Glomerular visceral epithelial cell (primary cell): ENCODE measurements around the gene HSF5.
A peak's percentile ranks its signal among the peaks of the same experiment; 100 is the strongest.
"Not testable (repeated sequence)": the region's sequence is repeated elsewhere in the genome, so short reads cannot be mapped to it uniquely, and the experiment has no call there.

Experiments
- DNase-seq: peaks from one replicate; pipeline ENCODE4 v3.0.0-alpha.2; 2016; ENCODE audit errors: extremely low spot score

The HSF5 gene

DNA sequence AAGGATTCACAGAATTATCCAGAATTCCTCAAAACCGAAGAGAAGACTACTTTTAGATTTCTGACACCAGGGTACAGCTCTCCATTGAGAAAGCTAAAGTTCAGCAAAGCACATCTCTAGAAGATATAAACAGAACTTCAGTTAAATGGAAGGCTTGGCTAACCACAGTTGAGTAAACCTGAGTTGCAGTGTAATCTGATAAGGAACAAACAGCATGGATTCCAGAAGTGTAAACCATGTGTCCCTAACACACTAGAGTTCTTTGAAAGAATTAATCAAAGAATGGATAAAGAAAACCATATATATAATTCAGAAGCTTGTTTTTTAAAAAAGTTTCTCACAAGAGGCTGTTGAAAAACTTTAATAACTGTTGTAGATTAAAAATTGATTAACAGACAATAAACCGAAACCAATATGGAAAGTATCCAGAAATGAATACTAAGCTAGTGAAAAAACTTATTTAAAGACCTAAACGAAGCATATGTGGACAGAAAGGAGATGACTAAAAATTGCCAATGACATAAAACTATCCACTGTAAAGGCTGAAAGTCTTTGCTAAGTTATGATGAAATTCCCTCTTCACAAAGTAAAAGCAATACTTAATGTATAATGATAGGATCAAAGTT is 75.1 kb downstream of the HSF5 start:
- DNase-seq, result no peak

DNA sequence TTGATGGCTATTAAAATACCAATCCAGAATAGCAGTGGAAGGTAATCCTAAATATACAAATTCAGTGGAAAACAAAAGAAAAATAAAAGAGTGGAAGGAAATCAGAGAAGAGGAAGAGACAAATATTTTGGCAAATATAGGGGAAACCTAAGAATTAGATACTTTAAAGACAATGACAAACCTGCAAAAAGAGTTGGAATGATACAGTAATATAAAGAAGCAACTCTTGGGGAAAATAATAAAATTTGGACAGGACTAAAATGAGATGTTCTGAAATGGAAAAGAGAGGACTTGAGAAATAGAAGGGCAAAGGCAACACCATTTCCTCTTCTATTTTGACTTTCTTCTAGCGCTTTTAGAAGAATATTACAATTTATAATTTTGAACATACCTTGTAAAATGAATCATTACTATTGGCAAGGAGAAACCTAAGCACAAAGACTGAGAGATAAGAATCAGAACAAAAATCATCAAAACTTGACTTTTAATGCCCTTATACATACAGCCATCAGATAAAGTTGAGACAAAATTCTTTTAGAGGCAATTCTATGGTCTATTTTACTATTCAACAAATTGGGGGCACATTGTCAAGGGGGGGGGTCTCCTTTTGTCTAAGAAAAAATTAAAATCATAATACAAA is 76.0 kb downstream of the HSF5 start:
- DNase-seq, result no peak

DNA sequence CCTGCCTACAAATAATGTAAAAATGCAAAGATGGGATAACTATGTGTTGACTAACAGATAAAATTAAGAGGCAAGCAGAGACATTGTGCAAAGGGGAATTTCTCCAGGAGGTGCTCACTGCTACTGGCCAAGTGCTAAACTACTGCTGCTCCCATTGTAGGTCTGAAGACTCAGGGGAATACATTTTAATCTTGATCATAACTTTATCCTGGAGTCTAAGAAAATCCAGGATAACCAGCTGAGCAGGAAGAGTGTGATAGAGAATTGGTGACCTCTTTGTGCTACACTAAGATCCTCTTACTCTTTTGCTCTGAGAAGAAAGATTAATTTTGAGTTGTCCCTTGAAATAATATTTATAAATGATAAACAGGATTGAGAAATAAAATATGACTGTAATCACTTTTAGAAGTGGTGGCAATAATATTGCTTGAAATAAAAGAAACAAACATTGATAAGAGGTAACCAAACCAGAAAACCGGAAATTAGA is 76.8 kb downstream of the HSF5 start:
- DNase-seq, result no peak

DNA sequence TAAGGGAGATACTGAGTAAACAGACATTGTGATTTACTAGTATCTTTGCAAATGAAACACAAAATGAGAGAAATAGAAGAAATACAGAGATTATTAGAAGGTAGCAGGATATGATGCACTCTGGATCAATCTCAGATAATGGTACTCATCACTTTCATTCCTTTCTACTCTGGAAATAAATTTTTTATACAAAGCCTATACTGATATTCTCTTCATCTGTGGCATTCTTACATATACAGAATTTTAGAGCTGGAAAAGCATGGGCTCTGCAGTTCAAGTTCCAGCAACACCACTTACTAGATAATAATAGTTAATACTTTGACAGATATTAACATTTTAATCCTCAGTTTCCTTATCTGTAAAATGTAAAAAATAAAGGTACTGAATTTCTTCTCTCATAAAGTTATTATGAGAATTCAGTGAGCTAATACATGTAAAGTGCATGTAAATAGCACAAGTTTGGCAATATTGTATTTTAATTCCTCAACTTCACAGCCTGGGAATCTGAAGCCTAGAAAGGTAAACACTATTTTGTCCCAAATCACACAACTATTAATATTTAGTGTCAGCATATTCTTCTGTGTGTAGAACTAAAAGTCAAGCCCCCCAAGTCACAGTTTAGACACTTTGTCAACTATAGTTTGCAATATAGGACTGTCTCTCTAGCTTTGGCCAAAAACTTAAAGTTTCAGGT is 77.3 kb downstream of the HSF5 start:
- no peak for DNase-seq

DNA sequence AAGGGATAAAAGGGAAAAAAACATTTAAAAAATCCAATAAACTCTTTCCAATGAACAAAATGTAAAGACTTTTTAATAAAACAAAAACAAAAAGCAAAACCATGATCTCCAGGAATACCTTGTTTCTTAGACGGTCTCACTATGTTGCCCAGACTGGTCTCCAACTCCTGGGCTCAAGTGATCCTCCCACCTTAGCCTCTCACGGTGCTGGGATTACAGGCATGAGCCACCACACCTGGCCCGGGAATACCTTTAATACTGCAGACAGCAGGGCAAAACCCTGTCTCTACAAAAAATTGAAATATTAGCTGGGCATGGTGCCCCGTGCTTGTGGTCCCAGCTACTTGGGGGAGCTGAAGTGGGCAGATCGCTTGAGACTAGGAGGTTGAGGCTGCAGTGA is 78.8 kb downstream of the HSF5 start:
- no peak for DNase-seq

DNA sequence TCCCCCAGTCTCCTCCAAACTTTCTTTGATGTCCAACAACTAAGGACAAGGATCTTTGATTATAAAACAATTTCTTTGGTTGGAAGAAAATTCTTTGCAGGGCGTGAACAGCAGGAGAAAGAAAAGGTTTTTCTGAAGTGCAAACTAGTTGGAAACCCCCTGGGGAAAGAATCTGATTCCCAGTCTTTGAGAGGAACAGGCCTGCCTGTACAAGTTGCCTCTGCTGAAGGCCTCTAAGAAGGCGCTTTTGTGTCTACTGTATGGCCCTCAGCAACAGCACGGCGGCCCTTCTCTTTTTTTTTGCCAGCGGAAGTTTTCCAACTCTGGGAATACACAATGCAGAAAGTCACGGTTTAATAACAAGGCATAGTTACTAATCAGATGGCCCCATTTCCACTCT is 84.9 kb downstream of the HSF5 start:
- no peak for DNase-seq

DNA sequence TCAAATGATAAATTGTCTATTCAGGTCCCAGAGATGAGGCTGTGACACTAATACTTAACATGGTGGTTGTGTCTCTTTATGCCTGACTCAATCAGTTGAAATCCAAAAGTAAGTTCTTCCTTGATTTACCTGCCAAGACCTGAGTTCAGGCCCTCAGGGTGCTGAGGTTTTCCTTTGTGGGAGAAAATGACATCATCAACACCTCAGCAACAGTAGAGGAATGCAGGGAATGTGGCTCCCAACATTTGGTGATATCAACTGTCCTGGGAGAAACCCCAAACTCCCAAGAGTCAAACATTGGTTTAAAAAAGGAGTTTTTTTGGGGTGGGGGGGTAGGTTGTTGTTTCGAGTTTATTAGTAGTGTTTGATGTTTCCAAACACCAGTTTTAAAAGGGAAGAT is 85.5 kb downstream of the HSF5 start:
- peak; percentile 71 for DNase-seq

DNA sequence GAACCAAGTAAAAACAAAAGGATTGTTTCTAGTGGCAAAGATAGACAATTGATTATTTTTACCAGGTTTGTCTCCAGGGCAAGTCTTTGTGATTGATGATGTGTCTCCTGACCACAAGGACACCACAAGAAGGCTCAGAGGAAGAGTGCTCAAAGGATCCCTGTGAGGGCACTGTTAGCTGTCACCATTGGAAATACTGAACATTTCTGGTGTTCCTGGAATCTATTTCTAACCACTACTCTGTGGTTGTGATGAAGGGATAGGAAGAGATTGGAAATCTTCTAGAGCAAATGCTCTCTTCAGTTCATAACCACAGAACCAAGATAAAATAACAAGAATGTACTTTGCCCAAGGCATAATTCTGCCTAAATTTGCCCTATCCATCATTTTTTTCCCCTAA is 86.2 kb downstream of the HSF5 start:
- peak; percentile 75 for DNase-seq

DNA sequence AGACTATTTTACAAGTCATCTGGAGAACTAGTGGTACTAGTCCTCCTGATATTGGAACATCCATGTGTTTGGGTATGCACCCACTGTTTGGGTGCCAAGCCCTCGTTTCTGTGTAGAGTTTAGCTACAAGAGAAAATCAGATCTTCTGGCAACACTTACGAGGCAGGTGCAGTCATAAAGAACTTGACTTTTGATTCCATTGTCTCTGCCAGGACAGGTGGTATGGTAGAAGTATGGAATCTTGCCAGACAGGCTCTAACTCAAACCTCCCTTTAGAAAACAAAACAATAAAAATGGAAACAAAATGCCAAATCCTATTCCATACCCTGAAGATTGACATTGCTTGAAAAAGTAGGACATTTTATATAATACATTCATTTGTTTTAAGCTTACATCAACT is 86.9 kb downstream of the HSF5 start:
- DNase-seq, result no peak

DNA sequence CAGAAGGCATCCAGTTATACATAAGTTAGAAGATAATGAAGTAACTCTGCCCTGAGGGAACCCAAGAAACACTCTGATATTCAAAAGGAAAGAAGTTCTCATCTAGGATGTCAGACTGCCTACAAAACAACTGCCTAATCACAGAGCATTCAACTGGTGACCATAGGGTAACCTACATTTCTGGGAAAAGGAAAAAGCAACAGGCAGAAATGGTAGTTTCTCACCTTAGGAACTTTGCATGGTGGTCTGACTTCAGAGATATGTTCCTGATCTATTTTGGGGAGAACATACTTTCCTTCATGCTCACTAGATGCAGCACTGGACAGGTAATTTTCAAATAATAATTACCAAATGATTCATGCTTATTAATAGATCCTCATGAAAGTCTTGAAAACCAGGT is 87.4 kb downstream of the HSF5 start:
- no peak for DNase-seq

DNA sequence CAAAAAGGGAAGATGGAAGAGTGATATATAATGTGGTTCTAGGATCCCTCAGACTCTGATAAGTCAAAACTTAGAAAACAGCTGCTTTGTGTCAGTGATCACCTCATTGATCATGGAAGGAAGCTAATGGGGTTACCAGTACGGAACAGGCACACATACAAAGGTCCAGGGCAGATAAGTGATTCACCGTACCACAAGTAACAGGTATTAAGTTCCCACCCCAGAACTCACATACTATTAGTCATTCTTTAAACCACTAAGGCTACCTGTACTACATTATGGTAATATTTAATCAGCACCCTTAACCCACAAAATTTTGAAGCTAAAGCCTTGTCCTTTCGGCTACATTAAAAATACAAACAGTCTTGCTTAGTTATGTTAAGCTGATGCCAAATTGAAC is 88.2 kb downstream of the HSF5 start:
- DNase-seq, result no peak

DNA sequence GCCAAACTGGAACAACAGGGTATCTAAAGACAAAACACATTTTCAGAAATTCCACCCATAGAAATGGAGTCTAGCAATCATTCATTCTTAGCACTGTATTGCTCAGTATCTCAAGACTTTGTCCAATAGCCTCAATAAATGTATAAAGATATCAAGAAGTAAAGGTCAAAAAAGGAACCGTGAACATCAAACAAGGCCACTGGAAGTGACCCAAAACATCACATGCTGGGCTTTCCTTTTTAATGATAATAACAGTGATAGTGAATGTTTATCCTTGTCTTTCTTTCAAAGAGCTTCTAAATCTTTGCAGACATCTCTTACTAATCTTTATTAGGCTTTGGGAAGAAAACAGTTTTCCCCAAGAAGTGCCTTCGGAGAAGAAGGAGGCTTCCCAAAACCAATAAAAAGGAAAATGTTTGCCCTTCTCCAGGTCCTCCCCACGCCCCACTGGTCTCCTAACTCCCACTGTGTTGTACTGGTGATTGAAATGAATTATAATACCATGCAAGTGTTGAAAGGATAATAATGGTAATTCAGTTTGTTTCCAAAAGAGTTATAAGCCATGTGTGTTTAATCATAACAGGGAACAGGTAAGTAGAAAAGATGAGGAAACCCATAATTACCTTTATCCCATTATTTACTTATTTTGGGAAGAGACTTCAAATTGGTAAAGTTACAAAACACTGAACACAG is 89.5 kb downstream of the HSF5 start:
- DNase-seq, result no peak

DNA sequence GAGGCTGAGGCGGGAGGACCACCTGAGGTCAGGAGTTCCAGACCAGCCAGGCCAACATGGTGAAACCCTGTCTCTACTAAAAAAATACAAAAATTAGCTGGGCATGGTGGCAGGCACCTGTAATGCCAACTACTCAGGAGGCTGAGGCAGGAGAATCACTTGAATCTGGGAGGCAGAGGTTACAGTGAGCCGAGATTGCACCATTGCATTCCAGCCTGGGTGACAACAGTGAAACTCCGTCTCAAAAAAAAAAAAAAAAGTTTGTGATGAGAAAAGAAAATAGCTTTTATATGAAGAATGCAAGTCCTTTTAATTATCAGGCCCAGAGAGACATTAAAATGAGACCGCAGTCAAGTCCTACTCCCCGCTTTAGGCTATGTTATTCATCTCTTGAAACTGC is 90.8 kb downstream of the HSF5 start:
- DNase-seq, result not testable (repeated sequence)

DNA sequence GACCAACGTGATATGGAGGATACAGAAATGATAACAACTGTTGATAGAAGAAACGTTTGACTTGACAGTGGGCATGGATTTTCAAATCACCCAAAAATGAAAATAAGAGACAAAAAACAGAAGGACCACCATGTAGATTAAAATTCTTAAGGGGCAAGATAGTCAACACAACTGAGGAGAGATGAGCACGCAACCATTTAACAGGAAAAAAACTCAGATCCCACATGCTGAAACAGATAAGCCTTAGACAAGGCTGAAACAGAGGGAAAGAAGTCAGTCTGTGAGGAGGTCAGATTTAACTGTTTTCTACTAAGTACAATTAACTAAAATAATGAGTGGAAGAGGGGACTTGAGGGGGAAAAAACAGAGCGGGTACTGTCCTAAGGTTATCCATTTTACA is 92.0 kb downstream of the HSF5 start:
- DNase-seq, result no peak

DNA sequence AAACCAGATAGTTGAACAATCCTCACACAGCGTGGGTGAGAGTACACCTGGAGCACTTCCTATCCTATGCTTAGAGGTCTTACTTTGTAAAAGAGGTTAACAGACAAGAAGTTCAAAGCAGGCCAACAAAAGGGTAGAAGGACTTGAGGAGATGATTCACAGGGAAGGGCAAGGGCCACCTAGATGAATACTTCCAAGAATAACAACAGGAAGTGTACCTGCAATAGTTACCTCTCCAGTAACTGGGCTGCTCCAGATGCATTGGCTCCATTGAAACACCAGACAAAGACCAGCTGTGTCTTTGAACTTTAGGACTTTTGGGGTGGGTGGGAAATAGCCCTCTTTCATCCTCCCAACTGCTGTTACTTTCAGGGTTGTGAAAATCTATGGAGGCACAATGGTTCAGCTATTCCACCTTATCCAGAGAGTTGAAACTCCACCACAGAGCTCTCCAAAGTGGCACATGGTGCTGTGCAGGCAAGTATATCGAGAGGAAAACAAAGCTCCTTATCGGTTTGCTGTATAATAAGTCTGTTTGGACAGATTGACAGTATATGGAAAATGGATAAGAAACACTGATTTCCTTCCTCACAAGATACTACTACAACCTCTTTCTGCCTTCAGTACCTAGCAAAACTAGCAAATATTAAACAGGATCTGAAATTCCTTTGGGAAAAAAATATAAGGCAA is 93.5 kb downstream of the HSF5 start:
- no peak for DNase-seq

DNA sequence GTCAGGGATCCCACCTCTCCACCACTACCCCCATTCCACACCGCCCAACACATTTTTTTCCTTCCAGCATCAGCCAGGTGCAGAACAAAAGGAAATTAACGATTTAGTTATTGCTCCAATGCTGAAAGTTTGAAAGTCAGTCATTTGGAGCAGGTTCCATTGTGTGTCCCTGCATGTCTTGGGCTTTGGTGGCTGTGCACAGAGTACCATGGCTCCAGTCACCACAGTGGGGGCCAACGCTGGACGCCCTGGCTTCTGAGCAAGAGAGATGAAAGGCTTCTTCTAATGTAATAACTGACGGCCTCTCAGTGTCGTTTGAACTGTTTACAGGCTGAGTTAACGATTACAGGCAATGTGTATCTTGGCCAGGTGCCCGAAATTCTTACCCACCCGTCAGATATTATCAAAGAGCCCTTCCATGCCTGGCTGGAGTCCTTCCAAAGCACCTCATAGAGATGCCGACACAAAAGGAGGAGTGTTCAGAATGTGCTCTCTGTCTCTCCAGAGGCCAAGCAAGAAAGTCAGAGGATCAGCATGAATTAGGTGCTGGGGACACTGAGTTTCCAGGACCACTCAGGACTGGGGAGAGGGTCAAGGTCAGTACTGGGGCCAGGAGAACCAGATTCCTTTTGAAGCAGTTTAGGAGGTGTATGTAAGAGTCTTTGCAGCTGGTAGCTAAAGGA is 96.8 kb downstream of the HSF5 start:
- DNase-seq, result peak; percentile 95

DNA sequence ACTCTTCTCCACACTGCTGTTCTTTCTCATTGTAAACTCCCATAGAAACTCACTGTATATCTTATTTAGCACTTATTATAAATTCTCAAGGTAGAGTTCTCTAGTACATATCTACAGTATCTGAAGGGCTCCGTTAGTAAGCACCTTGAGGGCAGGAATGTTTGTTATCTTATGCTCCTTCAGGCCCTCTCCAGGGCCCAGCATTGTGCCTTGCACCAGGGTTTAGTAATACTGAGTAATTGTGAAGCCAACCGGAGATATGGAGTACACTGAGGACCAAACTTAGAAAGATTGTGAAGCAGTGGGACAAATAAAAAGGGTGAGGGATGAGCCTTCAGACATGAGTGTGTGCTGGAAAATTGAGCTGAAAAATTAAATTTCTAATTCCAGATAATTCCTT is 97.3 kb downstream of the HSF5 start:
- DNase-seq, result no peak

DNA sequence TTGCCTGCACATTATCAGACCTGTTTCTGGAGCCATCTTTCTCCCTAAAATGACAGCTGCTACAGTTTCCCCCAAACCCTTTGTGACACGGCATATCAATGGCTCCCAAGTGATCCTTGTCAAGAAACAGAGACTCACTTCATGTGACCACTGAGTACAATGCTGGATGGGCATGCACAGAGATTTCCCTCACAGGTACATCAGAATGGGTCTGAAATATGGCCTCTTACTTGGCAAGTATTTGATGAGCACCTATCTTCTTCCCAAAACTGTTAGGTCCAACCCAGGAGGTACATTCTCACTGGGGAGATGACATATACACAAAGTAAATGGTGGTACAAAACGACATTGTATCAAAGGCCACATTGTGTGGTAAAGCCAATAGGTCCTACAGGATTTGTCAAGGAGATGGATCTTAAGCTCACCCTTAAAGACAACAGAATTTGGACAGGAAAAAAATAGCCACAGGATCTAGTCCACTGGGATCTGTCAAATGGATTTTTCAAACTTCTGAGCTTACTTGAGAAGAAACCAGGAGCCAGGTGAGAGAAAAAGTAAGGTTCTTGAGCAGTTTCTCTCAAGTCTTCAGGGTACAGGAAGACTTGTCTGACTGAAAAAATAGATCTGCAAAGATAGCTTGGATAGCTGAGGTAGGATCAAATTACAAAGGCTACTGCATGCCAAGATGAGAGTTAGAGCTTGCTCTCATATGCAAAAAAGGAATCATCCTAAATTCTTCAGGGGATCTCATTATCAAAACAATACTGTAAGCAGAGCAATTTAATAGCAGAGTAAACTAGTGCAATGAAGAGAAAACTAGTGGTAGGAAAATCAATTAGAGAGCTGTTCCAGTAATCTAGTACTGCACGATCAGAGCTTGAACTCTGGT is 99.7 kb downstream of the HSF5 start:
- no peak for DNase-seq

DNA sequence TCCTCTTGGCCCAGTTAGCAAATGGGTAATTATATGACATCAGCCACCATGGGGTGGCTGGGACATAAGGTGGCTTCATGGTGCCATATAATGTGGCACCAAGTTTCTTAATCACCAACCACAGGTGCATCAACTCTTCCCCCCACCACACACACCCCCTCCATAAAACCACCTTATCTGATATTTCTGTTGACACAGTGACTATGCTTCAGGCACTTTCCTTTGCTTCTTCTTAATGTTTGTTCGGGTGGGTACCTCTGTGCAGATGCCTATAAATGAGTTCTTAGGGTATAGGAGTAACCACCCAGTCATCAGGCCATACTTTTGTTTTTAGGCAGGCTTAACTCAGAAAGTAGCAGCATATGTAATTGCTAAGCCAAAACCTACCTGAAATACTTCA is 100.4 kb downstream of the HSF5 start:
- DNase-seq, result no peak

DNA sequence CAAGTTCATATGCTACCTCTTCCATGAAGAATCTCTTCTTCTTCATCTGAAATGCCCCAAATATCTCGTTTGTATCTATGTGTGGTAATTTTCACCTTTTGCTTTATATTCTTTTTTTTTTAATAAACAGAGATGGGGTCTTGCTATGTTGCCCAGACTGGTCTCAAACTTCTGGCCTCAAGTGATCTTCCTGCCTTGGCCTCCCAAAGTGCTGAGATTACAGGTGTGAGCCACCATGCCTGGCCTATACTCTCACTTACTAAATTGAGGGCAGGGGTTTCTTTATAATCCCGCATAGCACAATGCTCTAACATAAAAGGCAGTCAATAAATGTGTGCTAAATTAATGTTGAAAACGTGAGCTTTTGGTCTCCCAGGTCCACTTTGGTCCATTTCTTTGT is 101.5 kb downstream of the HSF5 start:
- no peak for DNase-seq
